Ectodermal cell (in vitro differentiated cells): ENCODE results near the gene RTL10.

Source experiments
- H3K27ac ChIP-seq: 2 replicates; pipeline ENCODE4 v1.7.0; 2013; ENCODE audit warnings: mild to moderate bottlenecking, low read depth, low read length; ENCODE audit not compliant: insufficient read depth, poor library complexity, severe bottlenecking
- H3K27me3 ChIP-seq: 2 replicates; pipeline ENCODE4 v1.7.0; 2013; ENCODE audit warnings: mild to moderate bottlenecking, low read length; ENCODE audit not compliant: insufficient read depth, control insufficient read depth, poor library complexity, severe bottlenecking
- H3K36me3 ChIP-seq: one replicate; pipeline ENCODE4 v1.7.0; 2013; ENCODE audit warnings: low read length; ENCODE audit not compliant: control insufficient read depth, insufficient read depth
- H3K4me1 ChIP-seq: one replicate; pipeline ENCODE4 v1.7.0; 2013; ENCODE audit warnings: low read length; ENCODE audit not compliant: control insufficient read depth, insufficient read depth
- H3K4me3 ChIP-seq: 2 replicates; pipeline ENCODE4 v1.7.0; 2013; ENCODE audit warnings: low read depth, low read length, control low read depth; ENCODE audit not compliant: insufficient read depth
- H3K9me3 ChIP-seq: 2 replicates; pipeline ENCODE4 v1.7.0; 2013; ENCODE audit warnings: mild to moderate bottlenecking, low read length, moderate library complexity; ENCODE audit not compliant: control insufficient read depth
- WGBS, 2 experiments: methylation state at CpG; one replicate each; pipeline ENCODE4 v1.1.7; 2013; ENCODE audit warnings: missing lambda C conversion rate in 2 of 2; 5-methylcytosine and 5-hydroxymethylcytosine counted together

The RTL10 gene

DNA sequence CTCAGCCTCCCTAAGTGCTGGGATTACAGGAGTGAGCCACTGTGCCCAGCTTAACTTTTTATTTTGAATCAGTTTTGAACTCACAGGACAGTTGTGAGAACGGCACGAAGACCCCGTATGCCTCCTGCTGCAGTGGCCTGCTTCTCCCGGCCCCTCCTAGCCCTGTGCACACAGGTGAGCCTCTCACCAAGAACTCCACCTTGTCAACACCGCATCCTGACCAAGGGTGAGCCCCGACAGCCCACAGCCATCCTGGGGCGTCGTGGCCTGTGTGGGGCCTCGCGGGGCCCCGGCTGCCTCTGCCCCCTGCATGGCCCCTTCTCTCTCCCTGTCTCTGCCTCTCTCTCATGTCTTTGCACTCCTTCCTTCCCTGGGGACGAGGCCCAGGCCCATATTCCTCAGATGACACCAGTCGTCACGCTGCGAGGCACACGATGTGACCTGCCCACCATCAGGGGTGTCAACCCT lies 38.8 kb downstream of the RTL10 start:
- WGBS, 2 experiments = 94% methylated on average over 16 of the region's 16 CpGs
- H3K27ac ChIP-seq = no peak overlapping the region

GRCh38 chr22:19815093-19815822 lies 39.4 kb downstream of the RTL10 start:
- no peaks in the 10 kb centered on the region for H3K27me3 ChIP-seq
- no peak overlapping the region for H3K4me3 ChIP-seq
- H3K9me3 ChIP-seq = no peaks in the 10 kb centered on the region
- 95% methylated on average over 18 of the region's 18 CpGs for WGBS, 2 experiments
- no peak overlapping the region for H3K27ac ChIP-seq
- H3K36me3 ChIP-seq = no peaks in the 10 kb centered on the region
- H3K4me1 ChIP-seq = peaks cover 16% of the 10 kb centered on the region

More for the DNA sequence above, 38.8 kb downstream of the RTL10 start:
- Histone ChIP-seq H3K27me3 (no peaks in the 10 kb centered on the region), H3K36me3 (no peaks in the 10 kb centered on the region), H3K4me1 (peaks cover 12% of the 10 kb centered on the region), H3K4me3 (no peak overlapping the region), H3K9me3 (no peaks in the 10 kb centered on the region)

DNA sequence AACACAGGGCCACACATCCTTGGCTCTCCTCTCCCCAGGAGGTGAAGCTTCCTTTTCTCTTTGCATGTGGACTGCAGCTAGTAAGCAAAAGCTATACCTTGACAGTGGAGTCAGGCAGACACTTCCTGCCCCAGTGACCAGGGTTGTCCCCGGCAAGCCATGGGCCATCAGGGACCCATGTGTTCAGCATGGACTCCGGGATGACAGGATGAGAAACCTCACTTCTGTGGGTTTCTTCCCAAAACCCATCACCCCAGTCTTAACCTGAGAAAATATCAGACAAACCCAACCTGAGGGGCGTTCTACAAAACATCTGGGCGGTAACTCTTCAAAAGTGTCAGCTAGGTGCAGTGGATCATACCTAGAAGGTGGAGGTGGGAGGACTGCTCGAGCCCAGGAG lies 40.2 kb downstream of the RTL10 start:
- Histone ChIP-seq H3K27me3 (no peaks in the 10 kb centered on the region), H3K27ac (no peak overlapping the region), H3K4me1 (peaks cover 16% of the 10 kb centered on the region), H3K9me3 (no peaks in the 10 kb centered on the region), H3K4me3 (no peak overlapping the region), H3K36me3 (no peaks in the 10 kb centered on the region)
- 88 to 94% methylated on average over 5 of the region's 5 CpGs for WGBS, 2 experiments

DNA sequence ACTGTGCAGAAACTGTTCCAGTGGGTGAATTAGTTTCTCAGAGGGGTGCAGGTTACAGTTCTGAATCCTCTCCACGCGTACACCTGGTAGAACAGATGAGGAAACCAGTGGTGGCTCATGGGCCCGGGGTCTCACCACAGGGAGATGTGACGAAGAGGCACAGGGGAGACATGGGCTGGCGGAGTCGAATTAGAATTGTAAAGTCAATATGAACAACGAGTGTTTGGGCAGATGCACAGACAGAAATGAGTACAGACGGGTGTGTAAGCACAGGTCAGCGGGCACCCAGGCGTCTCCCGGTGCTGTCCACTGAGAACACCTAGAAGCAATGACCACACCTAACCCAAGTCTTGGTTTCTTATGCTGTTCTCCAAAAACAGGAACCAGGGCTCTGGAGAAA lies 41.8 kb downstream of the RTL10 start:
- no peaks in the 10 kb centered on the region for H3K36me3 ChIP-seq
- no peaks in the 10 kb centered on the region for H3K9me3 ChIP-seq
- H3K4me3 ChIP-seq = no peak overlapping the region
- no peak overlapping the region for H3K27ac ChIP-seq
- WGBS, 2 experiments = 95 to 97% methylated on average over 11 of the region's 11 CpGs
- peaks cover 8% of the 10 kb centered on the region for H3K4me1 ChIP-seq
- H3K27me3 ChIP-seq = no peaks in the 10 kb centered on the region

DNA sequence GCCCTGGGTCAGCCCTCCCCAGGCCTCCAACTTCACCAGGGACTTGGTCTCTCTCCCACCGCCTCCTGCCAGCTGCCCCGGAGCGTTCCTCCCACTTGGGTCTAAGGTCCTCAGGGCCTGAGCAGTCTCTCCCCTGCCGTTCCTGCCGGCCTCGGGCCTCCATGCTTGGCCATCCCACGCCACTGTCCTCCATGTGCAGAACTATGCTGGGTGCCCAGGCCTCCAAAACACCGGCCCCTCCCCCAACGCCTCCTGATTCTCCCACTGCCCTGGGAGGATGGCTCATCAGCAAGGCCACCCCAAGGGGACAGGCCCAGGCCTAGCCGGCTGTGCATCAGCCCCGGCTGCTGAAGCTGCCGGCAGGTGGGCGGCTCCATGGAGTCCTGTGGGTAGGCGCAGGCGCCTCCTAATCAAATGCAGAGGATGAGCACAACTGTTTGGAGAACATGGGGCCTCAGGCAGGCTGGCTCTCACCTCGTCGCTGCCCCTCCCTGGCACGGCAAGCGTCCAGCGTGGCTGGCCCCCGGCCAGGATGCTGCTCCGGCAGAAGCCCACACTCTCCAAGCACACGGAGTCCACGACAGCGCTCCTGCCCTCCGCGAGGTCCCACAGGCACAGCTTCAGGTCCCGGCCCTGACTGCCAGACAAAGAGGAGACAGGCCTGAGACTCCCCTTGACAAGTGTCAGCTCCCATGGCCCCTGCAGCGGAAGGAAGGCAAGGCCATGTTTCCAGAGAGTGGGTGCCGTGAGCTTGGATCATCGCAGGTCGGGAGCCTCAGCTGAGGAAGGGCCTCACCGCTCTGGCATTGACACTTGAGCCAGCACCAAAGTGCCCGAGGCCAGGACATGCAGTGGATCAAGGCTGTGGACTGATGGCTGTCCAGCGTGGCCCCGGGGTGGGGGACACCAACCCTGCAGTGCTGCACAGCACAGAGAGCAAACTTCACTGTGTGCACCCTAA lies 42.6 kb downstream of the RTL10 start:
- Histone ChIP-seq H3K27ac (no peak overlapping the region), H3K27me3 (no peaks in the 10 kb centered on the region), H3K4me3 (no peak overlapping the region), H3K4me1 (peaks cover 8% of the 10 kb centered on the region), H3K36me3 (no peaks in the 10 kb centered on the region), H3K9me3 (no peaks in the 10 kb centered on the region)
- 92 to 96% methylated on average over 36 of the region's 36 CpGs for WGBS, 2 experiments

DNA sequence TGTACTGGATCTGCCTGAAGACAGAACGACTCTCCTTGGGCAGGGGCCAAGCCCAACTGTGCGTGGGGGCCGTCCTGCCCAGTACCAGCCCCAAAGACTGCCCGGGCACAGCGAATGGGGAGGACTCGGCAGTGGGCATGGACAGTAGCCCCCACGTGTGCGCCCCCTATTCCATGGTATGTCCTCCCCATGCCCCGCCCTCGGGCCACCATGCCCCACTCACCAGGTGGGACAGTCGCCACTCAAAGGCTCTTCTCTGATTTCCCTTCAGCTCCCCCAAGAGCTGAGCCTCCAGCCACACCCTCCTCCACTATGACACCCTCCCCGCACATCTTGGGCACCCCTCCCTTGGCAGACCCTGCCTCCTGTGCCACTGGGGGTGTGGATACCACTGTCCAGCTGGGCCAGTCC lies 43.5 kb downstream of the RTL10 start:
- H3K27ac ChIP-seq = no peak overlapping the region
- H3K9me3 ChIP-seq = no peaks in the 10 kb centered on the region
- H3K27me3 ChIP-seq = no peaks in the 10 kb centered on the region
- no peaks in the 10 kb centered on the region for H3K36me3 ChIP-seq
- no peak overlapping the region for H3K4me3 ChIP-seq
- peaks cover 8% of the 10 kb centered on the region for H3K4me1 ChIP-seq
- WGBS, 2 experiments = 94 to 95% methylated on average over 12 of the region's 12 CpGs

DNA sequence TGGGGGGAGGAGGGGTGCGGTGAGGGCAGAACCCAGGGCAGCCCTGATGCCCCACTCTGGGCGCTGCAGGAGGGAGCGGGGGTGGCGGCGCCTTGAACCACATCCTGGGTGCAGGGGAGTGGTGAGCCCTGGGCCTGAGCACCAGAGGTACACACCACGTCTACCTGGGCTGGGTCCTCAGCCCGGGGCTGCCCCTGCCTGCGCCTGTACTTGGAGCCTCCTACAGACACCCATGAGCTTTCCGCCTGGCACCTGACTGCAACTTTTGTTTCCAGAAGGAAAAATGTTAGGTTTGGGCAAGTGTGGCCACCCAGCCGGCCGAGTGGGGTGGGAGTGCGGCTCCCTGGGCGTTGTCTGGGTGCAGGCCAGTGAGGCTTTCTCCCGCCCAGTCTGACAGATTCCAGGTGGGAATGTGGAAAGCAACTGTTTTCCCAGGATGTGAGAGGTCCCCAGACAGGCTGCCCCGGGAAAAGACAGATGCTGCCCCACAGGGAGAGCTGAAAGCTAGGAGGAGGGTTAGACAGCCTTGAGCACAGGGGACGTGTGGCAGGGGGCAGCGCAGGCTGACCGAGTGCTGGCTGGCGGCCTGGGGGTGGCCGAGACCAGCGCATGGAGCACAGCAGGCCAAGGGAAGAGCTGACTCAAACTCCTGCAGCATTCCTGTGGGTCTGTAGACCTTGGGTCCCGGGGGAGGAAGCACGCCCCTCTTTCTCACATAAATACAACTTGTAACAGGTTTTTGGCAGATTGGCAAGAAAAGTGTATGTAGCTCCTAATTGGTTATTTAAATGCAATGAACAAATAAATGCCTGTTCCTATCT lies 44.1 kb downstream of the RTL10 start:
- Histone ChIP-seq H3K27ac (no peak overlapping the region), H3K4me3 (no peak overlapping the region), H3K36me3 (no peaks in the 10 kb centered on the region), H3K27me3 (no peaks in the 10 kb centered on the region), H3K4me1 (peaks cover 8% of the 10 kb centered on the region), H3K9me3 (no peaks in the 10 kb centered on the region)
- WGBS, 2 experiments = 86 to 88% methylated on average over 23 of the region's 23 CpGs

GRCh38 chr22:19809741-19810140 lies 44.9 kb downstream of the RTL10 start:
- H3K4me1 ChIP-seq = peaks cover 8% of the 10 kb centered on the region
- H3K36me3 ChIP-seq = no peaks in the 10 kb centered on the region
- no peaks in the 10 kb centered on the region for H3K9me3 ChIP-seq
- H3K4me3 ChIP-seq = no peak overlapping the region
- no peak overlapping the region for H3K27ac ChIP-seq
- no peaks in the 10 kb centered on the region for H3K27me3 ChIP-seq
- WGBS, 2 experiments = 90 to 96% methylated on average over 3 of the region's 3 CpGs

- Histone ChIP-seq H3K27ac (no peak overlapping the region), H3K36me3 (no peaks in the 10 kb centered on the region), H3K9me3 (no peaks in the 10 kb centered on the region), H3K27me3 (no peaks in the 10 kb centered on the region), H3K4me1 (peaks cover 8% of the 10 kb centered on the region), H3K4me3 (no peak overlapping the region)
- 92 to 93% methylated on average over 11 of the region's 11 CpGs for WGBS, 2 experiments
These were observed 45.7 kb downstream of the RTL10 start for GRCh38 chr22:19808873-19809478.
